GM23248 (cell line): ENCODE results near the gene APMAP.

ENCODE experiments used
- EZH2 ChIP-seq: fragments of 200-600 bp; sonication (generic); IDR thresholded peaks from 2 replicates; pipeline ENCODE4 v1.6.1; 2018; ENCODE audit warnings: antibody characterized with exemption, mild to moderate bottlenecking; ENCODE audit not compliant: insufficient read depth, poor library complexity, severe bottlenecking
- EZH2phosphoT487 ChIP-seq: fragments of 200-600 bp; sonication (generic); IDR thresholded peaks from 2 replicates; pipeline ENCODE4 v1.6.1; 2018; ENCODE audit warnings: antibody characterized with exemption, moderate library complexity, mild to moderate bottlenecking, low read depth; ENCODE audit not compliant: insufficient read depth

- TF ChIP-seq EZH2phosphoT487 = no peak
- TF ChIP-seq EZH2 = no peak
Measured at GRCh38 chr20:24937579-24937978, 55.0 kb downstream of the APMAP start.
